ENCODE measurements around the gene IFT20.
"Not testable (repeated sequence)": the region's sequence is repeated elsewhere in the genome, so short reads cannot be mapped to it uniquely, and the experiment has no call there.

IFT20 gene

DNA sequence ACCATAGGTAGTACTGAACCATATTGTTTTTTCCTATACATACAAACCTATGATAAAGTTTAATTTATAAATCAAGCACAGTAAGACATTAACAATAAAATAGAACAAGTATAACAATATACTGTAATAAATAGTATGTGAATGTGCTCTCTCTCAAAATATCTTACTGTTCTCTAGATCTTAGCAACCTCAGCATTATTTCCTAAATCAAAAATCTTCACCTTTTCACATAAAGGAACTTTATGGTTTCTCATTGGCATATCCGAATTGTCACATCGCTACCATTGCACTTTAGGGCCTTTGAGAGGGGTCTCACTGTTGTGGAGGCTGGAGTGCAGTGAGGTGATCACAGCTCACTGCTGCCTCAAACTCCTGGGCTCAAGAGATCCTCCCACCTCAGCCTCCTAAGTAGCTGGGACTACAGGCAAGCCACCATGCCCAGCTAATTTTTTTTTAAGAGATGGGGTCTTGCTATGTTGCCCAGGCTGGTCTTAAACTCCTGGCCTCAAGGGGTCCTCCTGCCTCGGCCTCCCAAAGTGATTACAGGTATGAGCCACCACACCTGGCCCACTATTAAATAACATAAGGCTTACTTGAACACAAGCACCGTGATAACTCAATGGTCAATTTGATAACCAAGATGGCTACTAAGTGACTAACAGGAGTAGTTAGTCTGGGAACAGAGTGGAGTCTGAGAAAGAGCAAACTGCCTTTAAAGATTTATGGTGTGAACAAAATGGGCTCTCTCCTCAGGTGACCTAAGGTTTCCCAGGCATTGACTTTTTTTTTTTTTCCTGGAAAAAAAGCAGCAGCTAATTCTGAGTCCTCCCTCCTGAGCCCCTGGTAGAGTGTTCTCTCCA is 19.2 kb downstream of the IFT20 start:
- DNase-seq (ENCODE audit: low spot score) = no peak

DNA sequence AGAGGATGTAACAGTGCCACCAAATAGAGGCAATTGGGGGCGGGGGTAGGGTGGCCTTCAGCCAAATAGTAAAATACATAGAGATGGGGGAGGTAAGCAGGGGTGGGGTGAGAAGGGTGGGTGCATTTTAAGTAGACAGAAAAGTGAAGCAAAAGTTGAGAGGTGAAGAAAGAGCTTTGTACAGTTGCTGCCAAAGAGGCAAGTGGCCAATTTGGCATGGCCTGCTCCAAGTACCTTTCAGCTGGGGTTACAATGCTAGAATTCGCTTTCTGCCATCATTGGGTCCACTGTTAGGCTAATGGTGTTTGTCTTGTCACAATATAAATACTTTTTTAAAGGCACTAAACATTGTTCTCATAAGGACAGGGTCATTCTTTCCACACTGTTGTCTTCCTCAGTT is 21.4 kb downstream of the IFT20 start:
- DNase-seq (ENCODE audit: low spot score) = no peak

DNA sequence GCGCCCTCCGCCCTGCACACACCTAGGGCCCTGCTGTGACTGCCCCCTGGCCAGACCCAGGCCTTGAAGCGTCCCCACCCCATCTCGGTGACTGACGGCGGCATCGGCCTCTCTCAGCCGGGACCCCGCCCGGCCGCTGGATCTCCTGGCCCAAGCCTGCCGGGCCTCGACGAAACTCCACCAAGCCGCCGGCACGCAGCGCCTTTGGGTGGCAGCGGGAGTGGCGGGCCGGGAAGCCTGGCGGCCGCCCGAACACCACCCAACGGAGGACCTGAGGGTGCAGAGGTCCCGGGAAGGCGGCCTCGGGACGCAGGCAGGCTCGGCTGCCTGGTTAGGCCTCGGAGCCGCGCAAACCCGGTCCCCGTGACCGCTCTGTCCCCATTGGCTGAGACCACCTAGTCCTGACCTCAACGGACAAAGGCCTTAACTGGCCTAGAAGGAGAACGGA is 28.3 kb downstream of the IFT20 start:
- no peak for DNase-seq (ENCODE audit: low spot score)

DNA sequence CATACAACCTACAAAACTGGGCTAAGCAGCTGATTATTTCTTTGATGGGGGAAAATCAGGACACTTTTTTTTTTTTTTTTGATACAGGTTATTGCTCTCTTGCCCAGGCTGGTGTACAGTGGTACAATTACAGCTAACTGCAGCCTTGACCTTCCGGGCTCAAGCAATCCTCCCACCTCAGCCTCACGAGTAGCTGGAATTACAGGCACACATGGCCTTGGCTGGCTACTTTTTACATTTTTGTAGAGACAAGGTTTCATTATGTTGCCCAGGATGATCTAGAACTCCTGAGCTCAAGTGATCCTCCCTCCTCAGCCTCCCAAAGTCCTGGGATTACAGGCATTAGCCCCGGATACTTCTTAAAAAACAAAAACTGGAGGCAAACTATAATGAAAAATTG is 36.8 kb downstream of the IFT20 start:
- DNase-seq (ENCODE audit: low spot score) = no peak

DNA sequence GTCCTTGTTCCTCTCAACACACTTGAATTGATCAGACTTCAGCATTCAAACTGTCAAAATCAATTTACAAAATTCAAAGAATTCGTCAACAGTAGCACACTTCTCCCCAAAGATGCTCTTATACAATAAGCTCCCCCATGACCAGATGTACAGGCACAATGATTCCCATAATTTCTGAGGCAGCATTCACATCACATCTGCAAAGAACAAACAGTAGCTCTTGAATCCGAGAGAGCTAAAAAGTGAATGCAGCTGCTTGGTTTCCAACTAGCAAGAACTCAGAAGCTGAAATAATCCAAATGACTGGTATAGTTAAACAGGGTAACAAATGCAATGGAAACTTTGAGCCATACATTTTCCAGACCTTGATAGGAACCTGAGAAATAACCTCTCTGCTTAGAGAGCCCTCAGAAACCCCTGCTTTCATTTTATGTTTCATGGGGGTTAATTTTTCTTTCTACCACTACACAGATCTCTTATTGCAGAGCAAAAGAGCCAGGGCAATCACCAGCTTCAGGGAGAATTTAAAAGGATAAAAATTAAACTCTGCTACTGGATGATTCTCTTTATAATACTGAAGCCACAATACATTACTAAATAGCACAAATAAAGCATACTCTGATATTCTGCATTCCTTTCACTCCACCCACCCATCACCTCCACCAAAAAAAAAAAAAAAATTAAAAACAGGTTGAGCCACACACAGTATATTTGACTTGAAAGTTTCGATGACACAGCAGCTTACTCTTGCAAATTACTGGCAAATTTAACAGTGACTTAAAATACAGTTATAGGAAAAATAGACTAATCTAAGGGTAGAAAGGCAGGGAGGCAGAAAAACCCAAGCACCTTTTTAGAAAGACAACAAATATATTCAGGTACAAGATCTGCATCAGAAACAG is 39.3 kb downstream of the IFT20 start:
- DNase-seq (ENCODE audit: low spot score) = no peak

DNA sequence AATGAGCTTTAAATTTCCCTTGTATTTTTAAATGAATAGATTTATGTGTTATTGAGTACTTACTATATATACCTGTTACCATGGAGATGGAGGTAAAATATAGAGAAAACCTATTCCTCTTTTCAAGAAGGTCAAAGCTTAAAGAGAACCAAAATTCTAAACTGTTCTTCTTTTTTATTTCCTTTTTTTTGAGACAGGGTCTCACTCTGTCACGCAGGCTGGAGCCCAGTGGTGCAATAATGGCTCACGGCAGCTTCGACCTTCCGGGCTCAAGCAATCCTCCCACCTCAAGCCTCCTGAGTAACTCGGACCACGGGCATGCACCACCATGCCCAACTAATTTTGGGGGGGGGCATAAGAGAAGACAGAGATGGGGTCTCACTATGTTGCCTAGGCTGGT is 41.3 kb downstream of the IFT20 start:
- no peak for DNase-seq (ENCODE audit: low spot score)

DNA sequence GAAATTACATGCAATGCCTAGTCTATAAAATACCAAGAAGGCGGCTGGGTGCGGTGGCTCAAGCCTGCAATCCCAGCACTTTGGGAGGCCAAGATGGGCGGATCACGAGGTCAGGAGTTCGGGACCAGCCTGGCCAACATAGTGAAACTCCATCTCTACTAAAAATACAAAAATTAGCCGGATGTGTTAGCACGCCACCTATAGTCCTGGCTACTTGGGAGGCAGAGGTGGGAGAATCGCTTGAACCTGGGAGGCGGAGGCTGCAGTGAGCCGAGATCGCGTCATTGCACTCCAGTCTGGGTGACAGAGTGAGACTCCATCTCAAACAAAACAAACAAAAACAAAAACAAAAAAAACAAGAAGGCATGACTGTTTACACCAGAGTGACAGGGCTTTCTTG is 42.4 kb downstream of the IFT20 start:
- DNase-seq (ENCODE audit: low spot score) = not testable (repeated sequence)

DNA sequence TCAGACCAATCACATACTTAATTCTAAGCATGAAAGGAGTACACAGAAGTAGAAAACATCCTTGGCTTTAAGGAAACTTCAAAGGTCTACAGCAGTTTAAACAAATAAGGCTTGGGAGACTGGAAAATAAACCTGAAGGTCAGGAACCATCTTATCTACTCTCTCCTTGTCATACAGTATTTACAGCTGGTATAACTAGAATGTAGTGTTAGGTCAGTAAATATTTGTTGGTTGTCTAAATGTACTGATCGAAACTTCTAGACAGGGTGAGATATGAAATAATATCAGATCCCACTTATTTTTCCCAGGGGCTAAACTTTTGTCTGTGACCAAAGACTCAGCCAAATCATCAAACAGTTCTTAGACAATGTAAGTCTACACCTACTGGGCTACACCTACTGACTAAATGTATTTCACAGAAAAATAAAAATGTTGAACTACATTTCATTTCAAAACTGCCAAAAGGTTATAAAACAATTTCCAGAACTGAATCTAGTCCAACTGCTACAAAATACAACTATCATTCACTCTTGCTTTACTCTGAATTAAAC is 43.4 kb downstream of the IFT20 start:
- DNase-seq (ENCODE audit: low spot score) = no peak

DNA sequence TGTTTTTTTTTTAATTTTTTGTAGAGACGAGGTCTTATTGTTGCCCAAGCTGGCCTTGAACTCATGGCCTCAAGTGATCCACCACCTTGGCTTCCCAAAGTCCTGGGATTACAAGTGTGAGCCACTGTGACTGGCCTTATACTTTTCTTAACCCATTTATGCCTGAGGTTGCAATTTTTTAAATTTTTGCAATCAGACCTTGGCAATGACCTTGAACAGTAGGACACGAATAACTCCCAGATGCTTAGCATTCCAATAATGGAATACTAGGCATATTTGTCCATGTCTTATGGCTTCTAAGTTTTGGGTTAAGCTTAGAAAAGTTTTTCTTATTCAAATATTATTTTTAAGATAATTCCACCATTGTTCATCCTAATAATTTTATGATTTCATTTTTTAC is 44.6 kb downstream of the IFT20 start:
- no peak for DNase-seq (ENCODE audit: low spot score)

DNA sequence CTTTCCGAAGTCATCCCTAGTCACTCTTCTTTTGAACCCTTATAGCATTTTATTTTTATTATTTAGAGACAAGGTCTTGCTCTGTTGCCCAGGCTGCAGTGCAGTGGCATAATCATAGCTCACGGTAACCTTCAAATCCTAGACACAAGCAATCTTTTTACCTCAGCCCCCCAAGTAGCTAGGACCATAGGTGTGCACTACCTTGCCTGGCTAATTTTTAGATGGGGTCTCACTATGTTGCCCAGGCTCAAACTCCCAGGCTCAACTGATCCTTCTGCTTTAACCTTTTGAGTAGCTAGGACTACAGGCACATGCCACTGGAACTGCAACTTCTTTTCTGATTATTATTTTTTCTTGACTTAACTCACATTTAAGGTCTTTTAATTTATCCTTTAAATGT is 49.3 kb downstream of the IFT20 start:
- DNase-seq (ENCODE audit: low spot score) = no peak

DNA sequence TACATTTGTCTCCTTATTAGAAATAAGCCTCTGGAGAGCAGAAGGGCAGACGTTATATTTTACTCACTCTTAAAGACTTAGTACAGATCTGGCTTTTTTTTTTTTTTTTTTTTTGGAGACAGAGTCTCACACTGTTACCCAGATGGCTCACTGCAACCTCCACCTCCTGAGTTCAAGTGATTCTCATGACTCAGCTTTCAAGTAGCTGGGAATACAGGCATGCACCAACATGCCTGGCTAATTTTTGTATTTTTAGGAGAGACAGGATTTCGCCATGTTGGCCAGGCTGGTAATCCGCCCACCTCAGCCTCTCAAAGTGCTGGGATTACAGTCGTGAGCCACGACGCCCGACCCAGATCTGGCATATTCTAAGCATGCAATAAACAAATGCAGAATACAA is 52.7 kb downstream of the IFT20 start:
- DNase-seq (ENCODE audit: low spot score) = peak; percentile 57

DNA sequence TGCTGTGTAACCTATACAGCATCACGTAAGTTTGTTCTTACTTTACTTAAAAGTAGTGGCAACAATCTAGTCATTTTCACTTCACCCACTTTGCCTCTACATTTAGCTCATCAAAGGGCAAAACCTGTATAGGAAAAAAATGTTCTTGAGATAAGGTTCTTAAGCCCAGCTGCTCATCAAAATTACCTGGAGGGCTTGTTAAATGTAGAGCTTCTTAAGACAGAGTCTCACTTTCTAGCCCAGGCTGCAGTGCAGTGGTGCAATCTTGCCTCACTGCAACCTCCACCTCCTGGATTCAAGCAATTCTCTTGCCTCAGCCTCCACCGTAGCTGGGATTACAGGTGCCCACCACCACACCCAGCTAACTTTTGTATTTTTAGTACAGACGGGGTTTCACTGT is 54.4 kb downstream of the IFT20 start:
- DNase-seq (ENCODE audit: low spot score) = no peak

DNA sequence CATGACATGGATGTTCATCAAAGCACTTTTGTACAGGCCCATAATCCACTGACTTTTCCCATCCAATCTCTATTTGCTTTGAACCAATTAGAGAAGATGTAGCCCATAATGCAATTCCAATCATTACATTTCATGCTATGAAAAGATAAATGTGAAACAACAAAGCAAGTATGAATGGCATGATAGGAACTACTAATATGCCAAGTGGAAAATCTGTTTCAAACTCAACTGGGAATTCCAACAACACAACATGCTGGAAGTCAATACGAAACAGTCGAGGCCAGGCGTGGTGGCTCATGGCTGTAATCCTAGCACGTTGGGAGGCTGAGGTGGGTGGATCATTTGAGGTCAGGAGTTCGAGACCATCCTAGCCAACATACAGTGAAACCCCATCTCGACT is 55.9 kb downstream of the IFT20 start:
- DNase-seq (ENCODE audit: low spot score) = no peak
